ENCODE results near the gene GRWD1.

GRWD1 gene

GRCh38 chr19:48466561-48467325, 21.0 kb downstream of the GRWD1 start:
- no peak for TF ChIP-seq CTCF (conservative IDR thresholded peaks at IDR 0.05; ENCODE audit: low read depth, low read length)
- H3K4me3 ChIP-seq (ENCODE audit: low read depth, low read length), result no peak overlapping the region
- DNase-seq (ENCODE audit: low read depth), result peak; percentile 52

DNA sequence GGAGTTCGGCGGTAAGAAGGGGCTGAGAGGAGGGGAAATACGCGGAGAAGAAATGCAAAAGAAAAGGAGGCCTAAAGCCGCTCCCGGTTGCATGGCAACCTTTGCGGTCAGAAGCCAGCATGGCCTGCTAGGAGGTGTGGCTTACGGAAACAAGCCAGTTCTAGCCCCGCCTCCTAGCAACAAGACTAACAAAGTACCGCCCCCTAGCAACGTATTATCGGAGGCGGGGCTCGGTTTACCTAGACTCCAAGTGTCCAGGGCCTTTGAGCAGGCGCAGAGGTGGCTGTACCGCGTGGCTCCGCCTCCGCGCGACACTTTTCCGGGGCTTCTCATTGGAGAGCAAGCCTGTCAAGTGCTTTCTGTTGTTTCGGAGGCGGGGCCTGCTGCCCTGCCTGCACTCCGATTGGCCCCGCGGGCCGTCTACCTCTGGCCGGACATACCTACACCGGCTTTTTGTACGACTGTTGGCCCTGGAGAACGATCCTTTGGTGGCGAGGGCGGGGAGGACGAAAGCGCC, 23.0 kb downstream of the GRWD1 start:
- DNase-seq (ENCODE audit: low read depth), result peak; percentile 100
- peak overlapping the region; percentile 93 for H3K4me3 ChIP-seq (ENCODE audit: low read depth, low read length)
- no peak for TF ChIP-seq CTCF (conservative IDR thresholded peaks at IDR 0.05; ENCODE audit: low read depth, low read length)

DNA sequence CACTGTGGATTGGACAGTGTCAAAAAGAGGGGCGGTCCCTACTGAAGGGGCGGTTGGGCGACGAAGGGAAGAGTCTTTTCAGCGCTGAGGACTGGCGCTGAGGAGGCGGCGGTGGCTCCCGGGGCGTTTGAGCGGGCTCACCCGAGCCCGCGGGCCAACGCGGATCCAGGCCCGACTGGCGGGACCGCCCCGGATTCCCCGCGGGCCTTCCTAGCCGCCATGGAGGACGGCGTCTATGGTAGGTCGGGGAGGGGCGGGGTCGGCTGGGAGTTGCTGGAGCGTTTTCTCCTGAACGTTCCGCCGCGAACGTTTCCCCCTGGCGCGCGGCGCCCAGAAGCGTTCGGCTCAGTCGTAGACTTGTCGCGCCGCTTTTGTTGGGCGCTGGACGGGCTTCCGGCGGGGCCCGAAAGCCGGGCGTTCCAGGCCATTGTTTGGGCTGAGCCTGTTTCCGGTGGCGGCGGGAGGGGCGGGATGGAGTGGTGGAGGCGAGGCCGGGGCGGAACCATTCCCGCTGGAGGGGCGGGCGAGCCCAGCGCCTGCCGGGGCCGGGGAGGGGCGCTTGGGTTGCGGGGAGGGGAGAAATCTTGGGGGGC, 23.6 kb downstream of the GRWD1 start, which contains the start of gene CYTH2:
CYTH2 (plus strand) TSS at position 81 of the 593 bp plus-strand sequence; CDS start at position 220, 139 bp downstream.
- peak within 1 kb of the TSS; percentile 93 for H3K4me3 ChIP-seq (ENCODE audit: low read depth, low read length)
- DNase-seq (ENCODE audit: low read depth), result peak; percentile 88
- no peak for TF ChIP-seq CTCF (conservative IDR thresholded peaks at IDR 0.05; ENCODE audit: low read depth, low read length)

DNA sequence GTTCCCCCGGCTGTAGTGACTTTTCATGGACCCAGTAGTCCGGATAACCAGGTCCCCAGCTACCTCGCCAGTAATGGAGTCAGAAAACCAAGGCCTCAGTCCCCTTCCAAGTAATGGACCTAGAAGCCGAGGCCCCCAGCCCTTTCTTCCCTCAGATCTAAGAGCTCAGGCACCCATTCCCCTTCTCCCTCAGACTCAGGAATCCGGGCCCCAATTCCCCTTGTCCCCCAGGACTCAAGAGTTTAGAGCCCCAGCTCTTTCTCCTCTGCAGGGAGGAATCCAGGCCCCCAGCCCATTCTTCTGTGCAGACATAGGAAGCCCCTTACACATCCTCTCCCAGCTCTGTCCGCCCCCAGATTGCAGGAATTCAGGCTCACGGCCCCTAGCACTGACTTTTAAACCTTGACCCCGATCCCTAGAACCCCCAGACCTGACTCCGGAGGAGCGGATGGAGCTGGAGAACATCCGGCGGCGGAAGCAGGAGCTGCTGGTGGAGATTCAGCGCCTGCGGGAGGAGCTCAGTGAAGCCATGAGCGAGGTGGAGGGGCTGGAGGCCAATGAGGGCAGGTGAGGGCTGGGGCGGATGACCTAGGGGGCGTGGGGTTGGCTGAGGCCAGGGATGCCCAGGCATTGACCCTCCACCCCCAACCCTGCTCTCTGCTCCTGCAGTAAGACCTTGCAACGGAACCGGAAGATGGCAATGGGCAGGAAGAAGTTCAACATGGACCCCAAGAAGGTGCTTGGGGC, 24.3 kb downstream of the GRWD1 start:
- TF ChIP-seq CTCF (conservative IDR thresholded peaks at IDR 0.05; ENCODE audit: low read depth, low read length), result no peak
- peak overlapping the region; percentile 93 for H3K4me3 ChIP-seq (ENCODE audit: low read depth, low read length)
- DNase-seq (ENCODE audit: low read depth), result no peak

GRCh38 chr19:48470856-48471255, 25.1 kb downstream of the GRWD1 start:
- no peak overlapping the region for H3K4me3 ChIP-seq (ENCODE audit: low read depth, low read length)
- no peak for TF ChIP-seq CTCF (conservative IDR thresholded peaks at IDR 0.05; ENCODE audit: low read depth, low read length)
- DNase-seq (ENCODE audit: low read depth), result no peak

- no peak overlapping the region for H3K4me3 ChIP-seq (ENCODE audit: low read depth, low read length)
- TF ChIP-seq CTCF (conservative IDR thresholded peaks at IDR 0.05; ENCODE audit: low read depth, low read length), result no peak
- no peak for DNase-seq (ENCODE audit: low read depth)
Observed at GRCh38 chr19:48471836-48472235, 26.1 kb downstream of the GRWD1 start.

All from choroid plexus epithelial cell (primary cell).